HL-60/S4 treated with phorbol 12-myristate 13-acetate at 8.2 ng/mL for 4 days and 3 days (cell line): Measurements from ENCODE around the gene CPTP.
"Not testable (repeated sequence)": the region's sequence is repeated elsewhere in the genome, so short reads cannot be mapped to it uniquely, and the experiment has no call there.

Experiments
- in situ Hi-C: fragments of 300-500 bp; cut with MboI; formaldehyde crosslinking; loops from 2 replicates; pipeline ENCODE4 v1.15.0; 2022; ENCODE audit warnings: low sequenced_read_pairs

CPTP gene

GRCh38 chr1:1305300-1306069, 19.1 kb upstream of the CPTP start:
- in situ Hi-C loops = no loop called here

GRCh38 chr1:1306070-1306660, 18.4 kb upstream of the CPTP start:
- in situ Hi-C loops = no loop called here

GRCh38 chr1:1306661-1307260, 17.8 kb upstream of the CPTP start:
- in situ Hi-C loops = no loop called here

GRCh38 chr1:1307261-1307922, 17.2 kb upstream of the CPTP start:
- in situ Hi-C loops = no loop called here

GRCh38 chr1:1307923-1308755, 16.5 kb upstream of the CPTP start, which contains the start of the genes ACAP3 and PUSL1:
Gene ACAP3 (minus strand): TSS chr1:1307930. CDS start chr1:1307815, 115 bp downstream.
Gene PUSL1 (plus strand): TSS chr1:1308597. CDS start chr1:1308644, 47 bp downstream.
- in situ Hi-C loops = no loop called here

GRCh38 chr1:1308756-1309250, 15.8 kb upstream of the CPTP start:
- in situ Hi-C loops = no loop called here

GRCh38 chr1:1309251-1310108, 15.1 kb upstream of the CPTP start:
- in situ Hi-C loops = no loop called here

- in situ Hi-C loops = no loop called here
Measured at GRCh38 chr1:1310109-1310385, 14.6 kb upstream of the CPTP start.

GRCh38 chr1:1310476-1311053, 14.0 kb upstream of the CPTP start:
- in situ Hi-C loops = no loop called here

GRCh38 chr1:1311107-1312104, 13.2 kb upstream of the CPTP start:
- in situ Hi-C loops = no loop called here

- in situ Hi-C loops = no loop called here
Measured at GRCh38 chr1:1312450-1313314, 11.9 kb upstream of the CPTP start.

GRCh38 chr1:1313500-1314236, 10.9 kb upstream of the CPTP start:
- in situ Hi-C loops = no loop called here

- in situ Hi-C loops = no loop called here
Measured at GRCh38 chr1:1314237-1314586, 10.4 kb upstream of the CPTP start.

GRCh38 chr1:1314678-1315335, 9.8 kb upstream of the CPTP start:
- in situ Hi-C loops = no loop called here

GRCh38 chr1:1315435-1315954, 9.1 kb upstream of the CPTP start:
- in situ Hi-C loops = no loop called here

GRCh38 chr1:1316199-1316598, 8.4 kb upstream of the CPTP start:
- in situ Hi-C loops = not testable (repeated sequence)
